ENCODE results near the gene SAMSN1. TPM values are rescaled to one million over a fixed set of nuclear protein-coding genes. Genes with fewer than 3 reads are reported as not detected.

The SAMSN1 gene
- polyA plus RNA-seq, 1 of the 3 experiments (the other 2 are of a cell fraction) = not detected

GRCh38 chr21:14569026-14569621 is 23.0 kb upstream of the SAMSN1 start:
- WGBS (ENCODE audit: low lambda C conversion rate) = 7% methylated on average over 3 of the region's 3 CpGs

More at GRCh38 chr21:14569026-14569621, 23.0 kb upstream of the SAMSN1 start:
- TF ChIP-seq RAD21 (IDR thresholded peaks at IDR 0.05; ENCODE audit: low read length) = no peak
- TF ChIP-seq, protein P1, sequence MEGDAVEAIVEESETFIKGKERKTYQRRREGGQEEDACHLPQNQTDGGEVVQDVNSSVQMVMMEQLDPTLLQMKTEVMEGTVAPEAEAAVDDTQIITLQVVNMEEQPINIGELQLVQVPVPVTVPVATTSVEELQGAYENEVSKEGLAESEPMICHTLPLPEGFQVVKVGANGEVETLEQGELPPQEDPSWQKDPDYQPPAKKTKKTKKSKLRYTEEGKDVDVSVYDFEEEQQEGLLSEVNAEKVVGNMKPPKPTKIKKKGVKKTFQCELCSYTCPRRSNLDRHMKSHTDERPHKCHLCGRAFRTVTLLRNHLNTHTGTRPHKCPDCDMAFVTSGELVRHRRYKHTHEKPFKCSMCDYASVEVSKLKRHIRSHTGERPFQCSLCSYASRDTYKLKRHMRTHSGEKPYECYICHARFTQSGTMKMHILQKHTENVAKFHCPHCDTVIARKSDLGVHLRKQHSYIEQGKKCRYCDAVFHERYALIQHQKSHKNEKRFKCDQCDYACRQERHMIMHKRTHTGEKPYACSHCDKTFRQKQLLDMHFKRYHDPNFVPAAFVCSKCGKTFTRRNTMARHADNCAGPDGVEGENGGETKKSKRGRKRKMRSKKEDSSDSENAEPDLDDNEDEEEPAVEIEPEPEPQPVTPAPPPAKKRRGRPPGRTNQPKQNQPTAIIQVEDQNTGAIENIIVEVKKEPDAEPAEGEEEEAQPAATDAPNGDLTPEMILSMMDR (IDR thresholded peaks at IDR 0.05) = no peak
- TF ChIP-seq FOXM1 (IDR thresholded peaks at IDR 0.05; ENCODE audit: low read depth) = no peak
- TF ChIP-seq ZBTB33 (IDR thresholded peaks at IDR 0.05; ENCODE audit: borderline replicate concordance, low read depth) = no peak
- no peak for TF ChIP-seq USF1 (IDR thresholded peaks at IDR 0.05; ENCODE audit: borderline replicate concordance, low read depth)
- TF ChIP-seq NFIC (IDR thresholded peaks at IDR 0.05; ENCODE audit: borderline replicate concordance) = no peak
- TF ChIP-seq REST (IDR thresholded peaks at IDR 0.05; ENCODE audit: low read depth, low read length) = no peak
- ChIA-PET CTCF (no interaction called here), POLR2A (no interaction called here)
- Histone ChIP-seq H4K20me1 (ENCODE audit: insufficient read depth) (no peaks in the 10 kb centered on the region), H3K27ac (ENCODE audit: low read depth in 2 of 2, low read length in 1 of 2) (no peak overlapping the region), H3K4me3 (ENCODE audit: low read depth in 2 of 2, low read length in 1 of 2) (no peak overlapping the region), H3K27me3 (ENCODE audit: insufficient read depth) (no peaks in the 10 kb centered on the region), H3K4me2 (no peak overlapping the region), H3K9me2 (no peaks in the 10 kb centered on the region), H3K9ac (no peak overlapping the region), H3K79me2 (ENCODE audit: insufficient read depth) (no peaks in the 10 kb centered on the region), H3K9me3 (no peaks in the 10 kb centered on the region), H3K36me3 (replicated peaks in 1 of 2; ENCODE audit: control insufficient read depth in 1 of 2, insufficient read depth in 2 of 2, low read length in 1 of 2) (no peaks in the 10 kb centered on the region), H3F3A (replicated peaks; ENCODE audit: insufficient read depth) (no peaks in the 10 kb centered on the region), H3K4me1 (ENCODE audit: control insufficient read depth in 1 of 2, insufficient read depth in 2 of 2, low read depth in 1 of 2, low read length in 1 of 2) (no peaks in the 10 kb centered on the region), H2AFZ (ENCODE audit: low read depth) (no peak overlapping the region)
- DNase-seq = no peak

Measured in SK-N-SH (cell line).